OCI-M1 (cell line): ENCODE measurements around the gene GRM6.

ENCODE experiments used
- DNase-seq: peaks from one replicate; lab custom pipeline; 2025; lab: John Stamatoyannopoulos, UW

GRM6 gene

GRCh38 chr5:178994580-178995340 is at the start of gene GRM6:
GRM6 (minus strand) TSS chr5:178995320; CDS start chr5:178994944, 376 bp downstream.
- no peak for DNase-seq

- no peak for DNase-seq
These were observed 49.6 kb upstream of the GRM6 start for GRCh38 chr5:179044765-179045164.

- no peak for DNase-seq
These were observed 38.0 kb upstream of the GRM6 start for GRCh38 chr5:179033004-179033580.

- DNase-seq = peak; percentile 97
These were observed 28.5 kb upstream of the GRM6 start, which contains the start of gene ZNF879 for GRCh38 chr5:179023528-179024189. ZNF879 (plus strand) TSS chr5:179023804; CDS start chr5:179025005, 1,201 bp downstream.

- DNase-seq = peak; percentile 4
These were observed 13.5 kb upstream of the GRM6 start for GRCh38 chr5:179008667-179009066.

- DNase-seq = no peak
These were observed 11.4 kb upstream of the GRM6 start for GRCh38 chr5:179006564-179006963.

GRCh38 chr5:178998441-178998840 is 3.3 kb upstream of the GRM6 start:
- no peak for DNase-seq

- DNase-seq = no peak
These were observed 2.1 kb upstream of the GRM6 start for GRCh38 chr5:178997191-178997590.

GRCh38 chr5:178996156-178996555 is 1.0 kb upstream of the GRM6 start:
- no peak for DNase-seq

- DNase-seq = no peak
These were observed 196 bp upstream of the GRM6 start for GRCh38 chr5:178995341-178995690.

GRCh38 chr5:178993955-178994579 is 1.1 kb downstream of the GRM6 start:
- no peak for DNase-seq

GRCh38 chr5:178993236-178993765 is 1.8 kb downstream of the GRM6 start:
- DNase-seq = no peak

GRCh38 chr5:178992291-178992895 is 2.7 kb downstream of the GRM6 start:
- no peak for DNase-seq

GRCh38 chr5:178991190-178992145 is 3.7 kb downstream of the GRM6 start:
- DNase-seq = no peak

- DNase-seq = no peak
These were observed 4.6 kb downstream of the GRM6 start for GRCh38 chr5:178990491-178990890.

- DNase-seq = no peak
These were observed 5.8 kb downstream of the GRM6 start for GRCh38 chr5:178989311-178989710.

GRCh38 chr5:178988436-178989220 is 6.5 kb downstream of the GRM6 start:
- DNase-seq = no peak

- no peak for DNase-seq
These were observed 8.7 kb downstream of the GRM6 start for GRCh38 chr5:178986326-178986960.
